Measurements from ENCODE around the gene PTPRU.

The PTPRU gene

GRCh38 chr1:29270929-29271521 is 34.7 kb downstream of the PTPRU start:
- no peak for DNase-seq

DNA sequence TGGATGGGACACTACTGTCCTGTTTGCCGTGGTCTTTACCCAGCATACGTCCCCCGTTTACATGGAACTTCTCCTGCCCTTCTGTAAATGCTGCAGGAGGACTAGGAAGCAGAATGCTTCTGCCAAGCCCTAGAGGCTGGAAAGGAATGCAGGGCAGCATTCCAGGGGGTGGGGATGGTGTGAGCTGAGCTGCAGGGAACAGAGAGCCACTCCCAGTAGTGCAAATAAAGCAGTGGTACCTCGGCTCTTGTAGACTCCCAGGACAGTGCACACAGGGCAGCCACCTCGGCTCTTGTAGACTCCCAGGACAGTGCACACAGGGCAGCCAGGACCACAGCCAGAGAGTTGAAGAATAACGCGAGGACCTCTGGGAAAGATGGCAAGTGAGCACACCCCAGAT is 35.4 kb downstream of the PTPRU start:
- DNase-seq: peak; percentile 78

- DNase-seq: no peak
Observed at GRCh38 chr1:29272147-29272907, 36.0 kb downstream of the PTPRU start.

DNA sequence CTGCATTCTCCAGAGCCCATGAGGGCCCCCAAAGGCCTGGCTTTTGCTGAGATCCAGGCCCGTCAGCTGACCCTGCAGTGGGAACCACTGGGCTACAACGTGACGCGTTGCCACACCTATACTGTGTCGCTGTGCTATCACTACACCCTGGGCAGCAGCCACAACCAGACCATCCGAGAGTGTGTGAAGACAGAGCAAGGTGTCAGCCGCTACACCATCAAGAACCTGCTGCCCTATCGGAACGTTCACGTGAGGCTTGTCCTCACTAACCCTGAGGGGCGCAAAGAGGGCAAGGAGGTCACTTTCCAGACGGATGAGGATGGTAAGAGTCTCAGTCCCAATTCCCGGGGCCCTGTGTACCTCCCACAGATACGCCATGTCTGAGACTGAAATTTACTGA is 39.1 kb downstream of the PTPRU start:
- DNase-seq: no peak

DNA sequence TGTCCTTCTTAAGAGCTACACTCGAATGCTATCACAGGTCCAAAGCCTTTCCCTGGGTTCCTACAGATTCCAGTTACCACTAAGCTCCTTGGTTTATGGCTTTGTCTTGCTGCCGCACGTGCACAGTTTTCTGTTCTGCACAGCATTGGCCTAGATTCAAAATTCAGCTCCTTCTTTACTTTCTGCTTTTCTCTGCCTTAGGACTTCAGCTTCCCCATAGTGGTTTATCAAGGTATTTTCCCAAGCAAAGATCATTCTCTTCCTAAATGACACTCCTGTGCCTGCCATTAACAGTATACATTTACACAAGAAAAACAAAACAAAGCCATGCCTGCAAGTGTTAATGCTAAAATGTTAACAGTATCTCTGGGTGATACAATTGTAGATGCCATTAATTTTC is 41.8 kb downstream of the PTPRU start:
- DNase-seq: no peak

DNA sequence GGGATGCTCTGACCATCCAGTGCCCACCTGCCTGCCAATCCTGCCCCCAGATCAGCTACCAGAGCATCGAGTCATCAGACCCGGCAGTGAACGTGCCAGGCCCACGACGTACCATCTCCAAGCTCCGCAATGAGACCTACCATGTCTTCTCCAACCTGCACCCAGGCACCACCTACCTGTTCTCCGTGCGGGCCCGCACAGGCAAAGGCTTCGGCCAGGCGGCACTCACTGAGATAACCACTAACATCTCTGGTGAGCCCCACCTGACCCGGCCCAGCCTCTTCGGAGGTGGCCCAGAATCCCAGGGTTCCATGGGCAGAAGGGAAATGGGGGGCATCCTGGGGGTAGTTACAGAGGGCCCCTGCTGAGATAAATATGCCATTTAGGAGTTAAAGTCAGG is 43.1 kb downstream of the PTPRU start:
- DNase-seq: no peak

DNA sequence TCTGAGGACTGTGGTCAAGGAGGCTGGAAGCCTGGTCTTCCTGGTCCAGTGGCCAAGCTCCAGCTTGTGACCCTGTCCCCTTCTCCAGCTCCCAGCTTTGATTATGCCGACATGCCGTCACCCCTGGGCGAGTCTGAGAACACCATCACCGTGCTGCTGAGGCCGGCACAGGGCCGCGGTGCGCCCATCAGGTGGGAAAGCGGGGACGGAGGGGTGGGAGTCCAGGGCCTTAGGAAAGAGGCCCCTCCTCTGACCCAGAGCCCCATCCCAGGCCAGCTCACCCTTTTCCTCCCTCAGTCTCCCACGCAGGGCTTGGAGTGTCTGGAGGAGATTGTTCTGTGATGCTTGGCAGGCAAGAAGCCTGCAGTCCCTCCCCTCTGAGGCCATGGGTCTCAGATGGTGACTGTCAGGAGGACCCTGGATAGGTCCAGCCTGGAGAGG is 43.6 kb downstream of the PTPRU start:
- no peak for DNase-seq

DNA sequence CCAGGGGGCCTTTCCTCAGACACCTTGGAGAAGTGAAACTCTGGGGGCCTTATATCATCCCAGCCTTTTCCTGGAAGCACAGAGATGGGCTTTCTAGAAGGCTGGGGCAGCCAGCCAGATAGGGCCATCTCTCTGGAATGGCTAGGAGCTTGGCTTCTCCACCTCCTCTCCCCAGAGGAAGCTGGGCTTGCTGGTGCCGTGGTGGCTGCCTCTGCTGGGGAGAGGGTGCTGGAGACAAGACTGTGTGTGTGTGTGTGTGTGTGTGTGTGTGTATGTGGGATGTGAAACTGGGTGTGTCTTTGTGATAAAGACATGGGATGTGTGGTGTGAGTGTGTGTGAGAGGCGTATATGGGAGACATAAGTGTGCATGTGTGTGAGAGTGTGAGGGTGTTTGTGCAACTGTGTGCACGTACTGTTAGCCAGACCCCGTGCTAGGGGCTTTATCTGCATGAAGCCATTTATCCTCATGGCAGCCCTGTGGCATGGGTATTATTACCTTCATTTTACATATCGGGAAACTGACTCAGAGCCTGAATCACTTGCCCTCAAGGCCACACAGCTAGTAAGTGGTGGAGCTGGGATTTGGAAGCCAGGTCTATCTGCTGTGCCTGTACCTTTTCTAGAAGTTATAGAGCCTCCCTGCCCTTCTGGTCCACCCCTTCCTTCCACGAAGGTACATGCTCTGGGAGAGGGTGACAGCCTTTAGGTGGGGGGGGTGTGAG is 44.2 kb downstream of the PTPRU start:
- no peak for DNase-seq

GRCh38 chr1:29281571-29281970 is 45.2 kb downstream of the PTPRU start:
- no peak for DNase-seq

GRCh38 chr1:29282135-29282923 is 46.0 kb downstream of the PTPRU start:
- no peak for DNase-seq

- DNase-seq: no peak
Observed at GRCh38 chr1:29282924-29283803, 46.8 kb downstream of the PTPRU start.

DNA sequence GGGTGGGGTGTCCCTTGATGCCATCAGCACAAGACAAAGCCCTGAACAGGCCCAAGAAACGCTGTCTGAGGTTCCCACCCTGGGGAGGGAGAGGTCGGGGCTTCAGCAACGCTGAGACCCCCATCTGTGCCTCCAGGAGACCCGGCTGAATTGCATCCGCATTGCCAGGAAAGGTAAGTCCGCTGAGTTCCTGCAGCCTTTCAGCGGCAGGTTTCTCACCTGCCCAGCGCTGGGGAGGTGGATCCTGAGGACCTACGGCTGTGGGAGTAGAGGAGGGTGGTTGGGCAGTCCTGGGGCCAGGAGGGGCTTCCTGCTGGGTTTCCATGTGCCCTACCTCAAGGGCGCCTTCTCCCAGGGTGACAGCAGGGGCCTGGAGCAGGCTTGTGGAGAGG is 47.5 kb downstream of the PTPRU start:
- DNase-seq: no peak

DNA sequence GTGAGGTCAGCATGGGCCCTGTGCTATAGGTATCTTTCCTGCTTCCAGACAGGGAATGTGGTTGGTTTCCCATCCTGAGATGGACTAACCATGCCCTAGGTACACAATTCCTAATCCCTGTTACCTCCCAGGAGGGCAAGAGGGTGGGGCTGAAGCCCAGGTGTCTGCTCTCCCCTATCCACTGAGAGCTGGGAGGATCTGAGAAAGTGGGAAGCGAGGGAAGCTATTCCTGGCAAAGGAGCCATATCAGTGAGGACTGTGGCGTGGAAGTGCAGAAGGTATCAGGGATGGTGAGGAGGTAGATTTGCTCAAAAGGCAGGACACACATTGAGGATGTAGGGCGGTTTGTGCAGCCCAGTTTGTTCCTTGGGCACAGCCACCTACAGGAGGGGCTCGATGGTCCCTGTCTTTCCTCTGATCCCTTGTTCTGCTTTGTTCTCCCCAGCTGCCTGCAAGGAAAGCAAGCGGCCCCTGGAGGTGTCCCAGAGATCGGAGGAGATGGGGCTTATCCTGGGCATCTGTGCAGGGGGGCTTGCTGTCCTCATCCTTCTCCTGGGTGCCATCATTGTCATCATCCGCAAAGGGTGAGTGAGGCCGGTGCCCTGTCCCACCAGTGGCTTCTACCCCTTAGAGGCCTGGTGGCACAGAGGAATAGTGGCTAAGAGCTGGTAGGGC is 48.1 kb downstream of the PTPRU start:
- DNase-seq: no peak

DNA sequence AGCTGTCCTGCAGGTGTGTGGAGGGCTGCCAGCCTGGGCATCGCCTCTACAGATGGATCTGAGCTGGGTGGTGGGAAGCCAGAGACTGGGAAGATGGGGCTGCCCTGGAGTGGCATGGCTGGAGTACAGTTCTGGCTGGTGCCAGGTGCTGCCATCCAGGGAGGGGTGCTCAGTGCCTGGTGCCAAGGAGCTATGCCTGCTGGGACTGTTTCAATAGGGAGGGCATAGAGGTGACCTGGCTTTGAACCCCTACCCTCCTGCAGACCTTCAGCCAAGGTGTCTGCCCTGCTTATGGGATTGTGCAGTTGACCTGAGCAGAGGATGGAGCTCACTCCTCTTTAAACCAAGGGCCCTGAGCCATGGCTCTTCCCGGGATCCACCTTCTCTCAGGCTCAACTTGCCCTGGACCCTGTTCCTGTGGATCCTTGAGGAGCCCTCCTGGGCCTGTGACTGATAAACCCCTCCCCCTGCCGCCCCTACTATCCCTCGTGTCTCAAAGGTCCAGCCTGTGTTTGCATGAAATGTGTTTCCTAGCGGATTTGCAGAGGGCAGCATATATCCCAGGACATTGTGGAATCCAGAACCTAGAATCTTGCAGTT is 48.7 kb downstream of the PTPRU start:
- DNase-seq: no peak

- DNase-seq: no peak
Observed at GRCh38 chr1:29285771-29286170, 49.4 kb downstream of the PTPRU start.

GRCh38 chr1:29286194-29286767 is 50.0 kb downstream of the PTPRU start:
- DNase-seq: no peak

DNA sequence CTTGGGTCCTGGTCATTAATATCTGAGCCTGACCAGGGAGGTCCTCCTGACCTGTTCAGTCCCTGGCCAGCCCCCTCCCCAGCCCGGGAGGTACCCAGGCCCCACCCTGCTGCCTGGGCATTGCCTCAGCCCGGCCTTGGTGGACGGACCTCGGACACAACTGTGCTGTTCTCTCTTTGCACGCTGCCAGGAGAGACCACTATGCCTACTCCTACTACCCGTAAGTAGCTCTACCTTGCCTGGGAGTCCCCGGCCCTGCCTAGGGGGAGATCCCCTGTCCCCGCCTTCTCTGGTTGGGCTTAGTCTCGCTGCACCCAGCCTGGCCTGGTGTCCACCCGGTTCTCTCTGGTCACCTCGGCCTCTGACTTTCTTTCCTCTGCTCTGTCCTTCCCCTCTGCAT is 53.2 kb downstream of the PTPRU start:
- no peak for DNase-seq

GRCh38 chr1:29290414-29290985 is 54.2 kb downstream of the PTPRU start:
- no peak for DNase-seq

- DNase-seq: no peak
Observed at GRCh38 chr1:29291756-29292155, 55.4 kb downstream of the PTPRU start.

DNA sequence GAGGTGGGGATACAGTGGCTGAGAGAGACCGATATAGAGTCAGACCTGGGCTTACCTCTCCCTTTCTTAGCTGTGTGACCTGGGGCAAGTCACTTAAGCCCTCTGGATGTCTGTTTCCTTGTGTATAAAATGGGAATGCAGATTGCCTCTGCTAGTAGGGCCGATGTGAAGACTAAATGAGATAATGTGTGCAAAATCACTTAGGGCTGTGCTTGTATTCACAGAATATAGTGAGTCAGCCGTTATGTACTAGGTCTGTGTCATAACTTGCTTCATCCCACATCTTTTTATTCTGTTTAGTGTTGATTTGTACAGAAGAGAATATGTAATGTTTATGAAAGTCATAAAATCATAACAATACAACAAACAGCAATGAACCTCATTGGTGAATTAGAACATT is 56.0 kb downstream of the PTPRU start:
- DNase-seq: no peak

Measured in right forelimb (tissue), 1 donor.